HG02623 (cell line): ENCODE results near the gene STRIP2.
"Not testable (repeated sequence)": the region's sequence is repeated elsewhere in the genome, so short reads cannot be mapped to it uniquely, and the experiment has no call there.

ENCODE experiments used
- ATAC-seq: cut with Tn5 transposase; IDR thresholded peaks from one replicate; pipeline ENCODE4 v1.9.1; 2021; ENCODE audit warnings: moderate library complexity; ENCODE audit not compliant: unreplicated experiment

The STRIP2 gene

GRCh38 chr7:129493555-129493954 is 59.3 kb downstream of the STRIP2 start:
- ATAC-seq: peak; percentile 12

DNA sequence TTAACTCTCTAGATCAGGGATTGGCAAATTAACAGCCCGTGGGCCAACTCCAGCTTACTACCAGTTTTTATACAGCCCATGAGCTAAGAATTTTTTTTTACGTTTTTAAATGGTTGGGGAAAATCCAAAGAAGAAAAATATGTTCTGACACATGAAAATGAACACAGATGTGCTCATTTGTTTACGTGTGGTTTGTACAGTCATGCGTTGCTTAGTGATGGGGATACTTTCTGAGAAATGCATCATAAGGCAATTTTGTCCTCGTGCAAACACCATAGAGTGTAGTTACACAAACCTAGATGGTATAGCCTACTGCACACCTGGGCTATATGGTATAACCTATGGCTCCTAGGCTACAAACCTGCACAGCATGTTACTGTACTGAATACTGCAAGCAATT is 59.8 kb downstream of the STRIP2 start:
- peak; percentile 73 for ATAC-seq

GRCh38 chr7:129495987-129496386 is 61.8 kb downstream of the STRIP2 start:
- ATAC-seq: no peak

GRCh38 chr7:129496653-129497052 is 62.4 kb downstream of the STRIP2 start:
- no peak for ATAC-seq

DNA sequence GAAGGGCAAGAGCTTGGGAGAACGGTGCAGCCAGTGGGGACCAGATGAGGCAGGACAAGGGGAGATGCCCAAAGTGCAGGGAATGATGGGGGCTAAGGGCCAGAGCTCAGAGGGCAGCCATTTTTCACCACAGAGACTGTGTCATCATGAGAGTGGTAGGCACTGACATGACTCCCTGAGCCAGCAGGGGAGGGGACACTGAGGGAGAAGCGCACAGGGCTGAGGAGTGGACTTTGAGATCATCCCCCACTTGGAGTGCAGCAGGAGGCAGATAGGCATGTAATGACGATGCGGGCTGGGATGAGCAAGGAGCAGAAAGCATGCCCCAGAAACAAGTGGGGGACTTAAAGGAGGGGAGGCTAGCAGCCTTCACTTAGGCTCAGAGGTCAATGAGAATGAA is 62.9 kb downstream of the STRIP2 start:
- no peak for ATAC-seq

DNA sequence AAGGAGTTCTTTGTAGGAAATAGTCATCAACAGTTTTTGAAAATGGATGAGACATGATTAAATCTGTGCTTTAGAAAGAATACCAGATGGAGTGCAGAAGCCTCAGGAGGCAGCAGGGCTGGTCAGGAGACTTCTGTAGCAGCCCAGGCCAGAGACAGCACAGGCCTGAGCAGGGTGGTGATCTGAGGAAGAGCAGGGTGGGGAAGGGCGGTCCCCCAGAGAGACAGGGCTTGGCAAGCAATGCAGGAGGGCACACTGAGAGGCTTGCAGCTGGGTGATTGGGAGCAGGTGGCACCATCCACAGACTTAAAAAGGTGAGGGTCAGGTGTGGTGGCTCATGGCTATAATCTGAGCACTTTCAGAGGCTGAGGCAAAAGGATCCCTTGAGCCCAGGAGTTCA is 63.8 kb downstream of the STRIP2 start:
- ATAC-seq: no peak

DNA sequence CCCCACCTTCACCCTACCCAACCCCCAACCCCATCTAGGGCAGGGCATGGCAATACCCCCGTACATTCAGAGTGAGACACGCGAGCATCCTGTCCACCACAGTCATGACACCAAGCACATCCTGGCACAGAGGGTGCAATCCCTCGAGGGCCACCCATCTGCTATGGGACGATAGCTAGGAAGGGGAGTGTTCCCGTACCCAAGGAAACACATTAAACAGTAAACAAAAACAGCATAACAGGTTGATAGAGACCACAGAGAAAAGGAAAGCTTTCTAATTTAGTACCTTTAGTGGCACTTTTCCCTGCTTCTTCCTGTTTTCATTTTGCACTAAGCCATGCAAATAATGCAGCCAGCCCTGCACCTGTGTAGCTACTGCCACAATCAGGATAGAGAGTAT is 65.8 kb downstream of the STRIP2 start:
- ATAC-seq: no peak

DNA sequence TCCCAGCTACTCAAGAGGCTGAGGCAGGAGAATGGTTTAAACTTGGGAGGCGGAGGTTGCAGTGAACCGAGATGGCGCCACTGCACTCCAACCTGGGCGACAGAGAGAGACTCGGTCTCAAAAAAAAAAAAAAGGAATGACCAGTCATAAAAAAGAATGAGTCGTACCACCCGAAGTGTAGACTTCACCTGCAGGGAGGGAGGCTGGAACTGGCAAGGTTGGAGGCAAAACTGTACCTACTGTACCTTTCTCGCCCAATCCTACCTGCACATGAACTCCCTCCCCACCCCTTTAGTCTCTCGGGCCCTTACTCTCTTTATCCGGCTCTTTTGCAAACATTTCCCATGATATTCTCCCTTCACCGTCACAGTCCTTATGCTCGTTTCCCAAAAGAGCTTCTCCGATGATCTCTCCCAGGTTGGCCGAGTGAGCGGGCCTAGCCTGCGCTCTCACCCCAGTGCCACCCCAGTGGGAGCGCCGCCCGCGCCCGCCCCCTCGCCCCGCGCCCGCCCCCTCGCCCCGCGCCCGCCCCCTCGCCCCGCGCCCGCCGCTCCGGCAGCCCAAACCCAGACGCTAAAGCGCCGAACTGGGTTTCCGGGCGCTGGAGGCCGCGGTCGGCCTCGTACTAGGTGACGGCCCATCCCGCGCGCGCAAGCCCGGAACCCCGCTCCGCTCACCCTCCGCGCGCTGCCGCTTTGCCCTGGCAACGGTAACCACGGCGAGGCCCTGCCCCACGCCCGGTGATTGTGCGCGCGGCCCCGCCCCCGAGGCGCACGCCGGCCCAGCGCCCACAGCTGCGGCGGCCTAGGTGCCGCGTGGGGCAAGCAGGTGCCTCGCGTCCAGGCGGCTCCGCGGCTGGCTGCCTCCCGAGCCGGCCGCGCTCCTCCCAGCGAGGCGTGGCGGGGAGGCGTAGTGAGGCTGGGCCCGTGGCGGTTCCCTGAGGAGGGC is 67.8 kb downstream of the STRIP2 start, which contains the start of gene SMKR1:
TSS of gene SMKR1 (plus strand) at position 772 of the 948 bp plus-strand sequence. CDS start 294 bp downstream, outside the sequence.
- ATAC-seq: peak; percentile 87

DNA sequence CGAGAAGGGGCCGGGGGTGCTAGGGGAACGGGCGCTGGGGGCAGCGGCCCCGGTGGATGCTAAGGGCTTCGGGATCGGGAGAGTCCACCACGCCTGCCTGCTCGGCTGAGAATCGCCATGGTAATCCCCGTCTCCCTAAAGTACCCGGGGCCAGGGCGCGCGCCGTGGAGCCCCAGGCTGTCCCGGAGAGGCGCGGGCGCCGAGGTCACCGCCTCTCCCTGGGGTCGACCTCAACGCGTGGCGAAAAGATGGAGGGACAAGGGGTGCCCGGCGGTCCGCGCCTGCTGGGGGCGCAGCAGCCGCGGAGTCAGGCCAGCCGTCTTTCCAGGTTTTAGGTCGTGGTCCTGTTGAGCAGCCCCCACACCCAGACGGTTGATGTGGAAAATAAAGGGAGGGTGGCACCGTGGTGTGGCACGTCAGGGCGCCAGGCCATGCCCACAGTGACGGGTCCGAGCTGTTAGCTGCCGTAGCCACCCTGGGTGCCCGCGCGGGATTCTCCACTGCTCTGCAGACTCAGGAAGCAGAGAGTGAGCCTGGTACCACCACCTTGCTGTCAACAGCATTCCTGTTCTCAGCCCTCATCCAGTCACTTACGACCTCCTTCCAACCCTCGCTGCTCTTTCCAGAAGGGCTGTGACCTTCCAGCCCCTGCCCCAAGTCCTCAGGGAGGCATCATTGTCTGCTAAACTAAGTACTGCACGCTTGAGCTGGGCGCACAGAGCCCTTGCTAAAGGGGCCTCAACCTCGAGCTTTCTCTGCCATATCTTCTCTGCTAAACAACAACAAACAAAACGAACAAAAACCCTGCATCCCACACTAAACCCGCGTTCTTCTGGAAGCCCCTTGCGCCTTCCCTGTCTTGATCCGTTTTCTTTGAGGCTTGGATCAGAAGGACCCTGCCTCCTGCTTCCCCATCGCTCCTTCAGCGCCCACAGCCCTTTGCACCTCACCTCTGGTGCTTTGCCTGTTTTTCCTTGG is 68.8 kb downstream of the STRIP2 start:
- no peak for ATAC-seq

GRCh38 chr7:129503725-129504124 is 69.5 kb downstream of the STRIP2 start:
- no peak for ATAC-seq

- no peak for ATAC-seq
Measured at GRCh38 chr7:129512192-129512591, 78.0 kb downstream of the STRIP2 start.

GRCh38 chr7:129513546-129513945 is 79.3 kb downstream of the STRIP2 start:
- no peak for ATAC-seq

DNA sequence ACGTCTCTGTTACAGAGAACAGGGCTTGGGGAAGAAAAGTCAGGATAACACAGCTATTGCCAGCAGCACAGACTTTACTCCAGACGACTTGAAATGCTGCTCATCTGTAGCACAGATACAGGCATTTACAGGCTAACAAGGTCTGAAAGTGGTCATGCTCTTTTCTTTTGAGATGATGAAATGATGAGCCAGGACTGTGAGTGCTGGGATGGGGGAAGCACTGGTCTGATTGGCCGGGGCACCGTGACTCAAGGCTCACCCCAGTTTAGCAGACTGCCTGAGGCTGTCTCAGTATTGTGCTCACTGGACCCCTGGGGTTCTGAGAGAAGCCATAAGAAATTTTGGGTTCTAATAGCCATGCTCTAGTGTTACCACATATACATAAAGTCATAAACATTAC is 80.5 kb downstream of the STRIP2 start:
- no peak for ATAC-seq

- ATAC-seq: no peak
Measured at GRCh38 chr7:129515381-129515780, 81.1 kb downstream of the STRIP2 start.

- no peak for ATAC-seq
Measured at GRCh38 chr7:129517931-129518330, 83.7 kb downstream of the STRIP2 start.

DNA sequence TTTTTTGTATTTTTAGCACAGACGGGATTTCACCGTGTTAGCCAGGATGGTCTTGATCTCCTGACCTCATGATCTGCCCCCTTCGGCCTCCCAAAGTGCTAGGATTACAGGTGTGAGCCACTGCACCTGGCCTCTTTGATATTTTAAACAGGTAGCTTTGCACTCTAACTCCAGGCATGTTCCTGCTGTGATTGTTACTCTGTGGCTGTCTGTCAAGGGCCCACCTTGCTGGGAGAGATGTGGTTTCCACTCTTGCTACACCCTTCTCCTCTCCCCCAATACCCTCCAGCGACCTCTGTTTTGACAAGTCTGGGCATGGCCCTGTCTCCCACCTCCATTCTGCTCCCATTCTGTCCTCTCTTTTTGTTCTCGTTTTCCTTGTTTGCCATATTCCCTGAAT is 85.2 kb downstream of the STRIP2 start:
- ATAC-seq: no peak

DNA sequence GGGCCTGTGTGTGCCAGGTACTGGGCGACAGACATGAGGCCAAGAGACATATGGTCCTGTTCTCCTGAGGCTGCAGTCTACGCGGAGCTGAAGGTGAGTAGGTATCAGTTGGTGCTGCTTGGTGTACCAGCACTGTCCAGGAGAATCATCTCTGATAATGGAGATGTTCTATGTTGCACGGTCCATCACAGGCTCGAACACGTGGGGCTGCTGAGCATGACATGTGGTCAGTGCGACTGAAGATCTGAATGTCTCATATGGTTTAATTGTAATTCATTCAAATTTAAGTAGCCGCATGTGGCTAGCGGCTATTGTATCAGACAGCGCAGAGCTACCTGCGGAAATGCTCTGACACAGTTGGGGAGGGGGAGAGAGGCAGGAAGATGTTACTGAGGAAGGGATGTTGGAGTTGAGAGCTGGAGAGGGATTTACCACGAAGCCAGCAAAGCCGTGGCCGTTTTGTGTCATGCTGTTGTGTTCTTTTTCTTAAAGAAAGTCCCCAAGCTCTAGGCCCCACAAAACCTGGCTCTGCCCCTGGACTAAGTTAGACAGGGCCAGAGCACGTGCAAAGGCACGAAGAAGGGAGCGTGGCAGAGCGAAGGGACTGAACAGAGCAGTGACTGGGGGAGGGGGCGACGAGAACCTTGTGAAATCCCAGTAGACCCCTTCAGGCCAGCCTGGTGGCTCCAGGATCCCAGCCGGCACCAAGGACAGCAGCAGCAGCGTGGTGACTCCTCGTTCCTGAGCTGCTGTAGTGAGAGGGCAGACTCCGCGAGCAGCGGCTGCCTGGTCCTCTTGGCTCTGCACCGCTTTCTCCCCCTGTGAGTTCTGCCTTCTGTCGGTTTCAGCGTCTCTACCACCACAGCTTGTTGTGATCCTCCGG is 88.1 kb downstream of the STRIP2 start:
- ATAC-seq: no peak

- no peak for ATAC-seq
Measured at GRCh38 chr7:129522971-129523340, 88.7 kb downstream of the STRIP2 start.

DNA sequence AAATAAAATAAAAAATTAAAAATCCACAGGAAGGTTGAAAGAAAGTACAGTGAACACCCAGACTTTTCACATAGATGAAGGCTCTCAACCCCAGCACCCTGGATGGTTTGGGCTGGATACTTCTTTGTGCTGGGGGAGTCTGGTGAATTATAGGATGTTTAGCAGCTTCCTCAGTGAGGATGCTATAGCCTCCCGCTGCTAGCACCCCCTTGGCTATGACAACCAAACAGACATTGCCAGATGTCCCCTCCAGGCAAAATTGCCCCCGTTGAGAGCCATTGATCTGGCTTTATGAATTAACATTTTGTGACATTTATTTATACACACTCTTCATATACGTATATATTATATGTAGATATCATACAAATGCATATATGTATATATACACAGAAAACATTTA is 89.7 kb downstream of the STRIP2 start:
- ATAC-seq: no peak

DNA sequence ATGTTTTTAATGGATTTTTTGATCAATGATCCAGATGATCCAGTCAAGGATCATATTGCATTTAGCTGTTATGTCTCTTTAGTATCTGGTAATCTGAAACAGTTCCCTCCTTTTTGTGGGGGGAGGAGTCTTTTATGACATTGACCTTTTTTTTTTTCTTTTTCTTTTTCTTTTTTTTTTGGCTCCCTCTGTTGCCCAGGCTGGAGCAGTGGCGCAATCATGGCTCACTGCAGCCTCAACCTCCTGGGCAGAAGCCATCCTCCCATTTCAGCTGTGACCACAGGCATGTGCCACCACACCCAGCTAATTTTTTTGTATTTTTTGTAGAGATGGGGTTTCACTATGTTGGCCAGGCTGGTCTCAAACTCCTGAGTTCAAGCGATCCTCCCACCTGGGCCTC is 90.2 kb downstream of the STRIP2 start:
- not testable (repeated sequence) for ATAC-seq
